NOMO-1 (cell line): ENCODE results near the gene PWP2.
"Not testable (repeated sequence)": the region's sequence is repeated elsewhere in the genome, so short reads cannot be mapped to it uniquely, and the experiment has no call there.

ENCODE experiments used
- DNase-seq, 2 experiments: peaks; one replicate each; lab custom pipeline; 2025; ENCODE audit not compliant: unreplicated experiment in 2 of 2; lab: John Stamatoyannopoulos, UW

Gene PWP2

GRCh38 chr21:44107026-44107501, at the start of gene PWP2:
TSS of gene PWP2 (plus strand) at chr21:44107399. CDS start at chr21:44107417, 18 bp downstream.
- not testable (repeated sequence) for DNase-seq

- DNase-seq: no peak
Measured at GRCh38 chr21:44057960-44058651, 49.1 kb upstream of the PWP2 start.

- no peak for DNase-seq
Measured at GRCh38 chr21:44058652-44058964, 48.6 kb upstream of the PWP2 start.

- DNase-seq: no peak
Measured at GRCh38 chr21:44058981-44059380, 48.2 kb upstream of the PWP2 start.

- DNase-seq: no peak
Measured at GRCh38 chr21:44059710-44060109, 47.5 kb upstream of the PWP2 start.

- DNase-seq: no peak
Measured at GRCh38 chr21:44062380-44062779, 44.8 kb upstream of the PWP2 start.

- DNase-seq: no peak
Measured at GRCh38 chr21:44063151-44063912, 43.9 kb upstream of the PWP2 start.

GRCh38 chr21:44064852-44065403, 42.3 kb upstream of the PWP2 start:
- DNase-seq: no peak

- DNase-seq: peak in 1 of 2 experiments; percentile 44
Measured at GRCh38 chr21:44065428-44065827, 41.8 kb upstream of the PWP2 start.

GRCh38 chr21:44066116-44066515, 41.1 kb upstream of the PWP2 start:
- DNase-seq: no peak

GRCh38 chr21:44067011-44067839, 40.0 kb upstream of the PWP2 start:
- no peak for DNase-seq

- DNase-seq: no peak
Measured at GRCh38 chr21:44070391-44070790, 36.8 kb upstream of the PWP2 start.

- no peak for DNase-seq
Measured at GRCh38 chr21:44071359-44072104, 35.7 kb upstream of the PWP2 start.

GRCh38 chr21:44072111-44072510, 35.1 kb upstream of the PWP2 start:
- DNase-seq: no peak

- no peak for DNase-seq
Measured at GRCh38 chr21:44074315-44074958, 32.8 kb upstream of the PWP2 start.

GRCh38 chr21:44076316-44076715, 30.9 kb upstream of the PWP2 start:
- DNase-seq: no peak

GRCh38 chr21:44078411-44078981, 28.7 kb upstream of the PWP2 start:
- no peak for DNase-seq

GRCh38 chr21:44079446-44079845, 27.8 kb upstream of the PWP2 start:
- DNase-seq: no peak

- no peak for DNase-seq
Measured at GRCh38 chr21:44079846-44080245, 27.4 kb upstream of the PWP2 start.
